GM23338 (cell line): ENCODE data around the gene FATE1. TPM values are rescaled to one million over a fixed set of nuclear protein-coding genes. Genes with fewer than 3 reads are reported as not detected.

Source experiments
- ATAC-seq: fragments of 200-7000 bp; cut with Tn5 transposase; 3 replicates; pipeline ENCODE4 v1.9.1; 2020
- DNase-seq: peaks from one replicate; pipeline ENCODE4 v3.0.0-alpha.2; 2015; ENCODE audit warnings: low spot score
- H2AFZ ChIP-seq: fragments of 200-600 bp; sonication (generic); 2 replicates; pipeline ENCODE4 v1.8.0; 2016; ENCODE audit warnings: antibody characterized with exemption, mild to moderate bottlenecking, moderate library complexity
- H3F3A ChIP-seq: fragments of 200-600 bp; sonication (generic); replicated peaks from 2 replicates; pipeline ENCODE4 v1.8.0; 2017; ENCODE audit warnings: antibody characterized with exemption, mixed run types, low read depth
- H3K27ac ChIP-seq: fragments of 200-600 bp; sonication (generic); 2 replicates; pipeline ENCODE4 v1.6.1; 2016; ENCODE audit warnings: low read depth
- H3K27me3 ChIP-seq: fragments of 200-600 bp; sonication (generic); 2 replicates; pipeline ENCODE4 v1.8.0; 2016; ENCODE audit warnings: mild to moderate bottlenecking, mixed run types, moderate library complexity; ENCODE audit not compliant: insufficient read depth
- H3K36me3 ChIP-seq: fragments of 200-600 bp; sonication (generic); 2 replicates; pipeline ENCODE4 v1.8.0; 2016; ENCODE audit warnings: mild to moderate bottlenecking; ENCODE audit not compliant: insufficient read depth
- H3K4me1 ChIP-seq: fragments of 200-600 bp; sonication (generic); 2 replicates; pipeline ENCODE4 v1.8.0; 2016; ENCODE audit warnings: mild to moderate bottlenecking, moderate library complexity; ENCODE audit not compliant: insufficient read depth
- H3K4me2 ChIP-seq: fragments of 200-600 bp; sonication (generic); 2 replicates; pipeline ENCODE4 v1.7.1; 2017; ENCODE audit warnings: mixed run types
- H3K4me3 ChIP-seq: fragments of 200-600 bp; sonication (generic); 2 replicates; pipeline ENCODE4 v1.6.1; 2016; ENCODE audit warnings: mixed run types
- H3K79me2 ChIP-seq: fragments of 200-600 bp; sonication (generic); replicated peaks from 2 replicates; pipeline ENCODE4 v1.8.0; 2017; ENCODE audit warnings: mild to moderate bottlenecking; ENCODE audit not compliant: insufficient read depth
- H3K9me2 ChIP-seq: fragments of 200-600 bp; sonication (generic); 2 replicates; pipeline ENCODE4 v1.8.0; 2017; ENCODE audit not compliant: insufficient read depth
- H4K20me1 ChIP-seq: fragments of 200-600 bp; sonication (generic); replicated peaks from 2 replicates; pipeline ENCODE4 v1.8.0; 2017; ENCODE audit warnings: mild to moderate bottlenecking; ENCODE audit not compliant: insufficient read depth
- H3K27ac Mint-ChIP-seq: 2 replicates; pipeline ENCODE4 v1.8.0; 2020; ENCODE audit warnings: inconsistent platforms, mild to moderate bottlenecking, moderate library complexity, mixed read lengths
- H3K27me3 Mint-ChIP-seq: 3 replicates; pipeline ENCODE4 v1.8.0; 2022; ENCODE audit warnings: low read depth, mild to moderate bottlenecking, moderate library complexity, mixed read lengths, inconsistent platforms; ENCODE audit not compliant: insufficient read depth, poor library complexity
- H3K36me3 Mint-ChIP-seq: 3 replicates; pipeline ENCODE4 v1.8.0; 2021; ENCODE audit warnings: low read depth, mild to moderate bottlenecking, inconsistent platforms, moderate library complexity, mixed read lengths
- H3K4me1 Mint-ChIP-seq: 3 replicates; pipeline ENCODE4 v1.8.0; 2020; ENCODE audit warnings: mild to moderate bottlenecking, inconsistent platforms, mixed read lengths
- H3K4me3 Mint-ChIP-seq: 3 replicates; pipeline ENCODE4 v1.8.0; 2021; ENCODE audit warnings: moderate library complexity, mild to moderate bottlenecking, inconsistent platforms, mixed read lengths
- H3K9me3 Mint-ChIP-seq: 3 replicates; pipeline ENCODE4 v1.8.0; 2020; ENCODE audit warnings: moderate library complexity, mild to moderate bottlenecking, inconsistent platforms, mixed read lengths
- EZH2phosphoT487 ChIP-seq: fragments of 200-600 bp; sonication (generic); IDR thresholded peaks from one replicate; pipeline ENCODE4 v1.8.1; 2018; ENCODE audit warnings: antibody characterized with exemption; ENCODE audit not compliant: unreplicated experiment
- JUNB ChIP-seq: IDR thresholded peaks from one replicate; pipeline ENCODE4 v1.6.1; 2016; ENCODE audit warnings: antibody characterized with exemption; ENCODE audit not compliant: unreplicated experiment
- NANOG ChIP-seq: IDR thresholded peaks from 2 replicates; pipeline ENCODE4 v1.6.1; 2016; ENCODE audit warnings: antibody characterized with exemption, borderline replicate concordance
- POLR2AphosphoS5 ChIP-seq: IDR thresholded peaks from 2 replicates; pipeline ENCODE4 v1.6.1; 2016; ENCODE audit warnings: antibody characterized with exemption, low read depth
- polyA plus RNA-seq: library from polyadenylated mRNA; unstranded; fragments of >200 nt; fragmentation: Nextera tagmentation; extraction: Ambion mirVana; gene quantifications from 2 replicates; pipeline ENCODE4 v1.2.1, GENCODE V29; 2016
- total RNA-seq: library from RNA; depleted of rRNA; stranded (reverse); fragments of >200 nt; shearing (Covaris generic); gene quantifications from 2 replicates; pipeline ENCODE4 v1.2.3, GENCODE V29; 2014
- TF ChIP-seq, protein P1 (sequence below): IDR thresholded peaks from 2 replicates; pipeline ENCODE4 v1.6.1; 2016; ENCODE audit warnings: antibody characterized with exemption
- TF ChIP-seq, protein P2 (sequence below): fragments of 250-450 bp; sonication (Bioruptor Pico); IDR thresholded peaks from 2 replicates; pipeline ENCODE4 v1.5.0; 2020; ENCODE audit warnings: mild to moderate bottlenecking, moderate library complexity

FATE1 gene
- total and polyA plus RNA-seq, 2 experiments from 2014 or later = 0.31 TPM; not detected in 1

DNA sequence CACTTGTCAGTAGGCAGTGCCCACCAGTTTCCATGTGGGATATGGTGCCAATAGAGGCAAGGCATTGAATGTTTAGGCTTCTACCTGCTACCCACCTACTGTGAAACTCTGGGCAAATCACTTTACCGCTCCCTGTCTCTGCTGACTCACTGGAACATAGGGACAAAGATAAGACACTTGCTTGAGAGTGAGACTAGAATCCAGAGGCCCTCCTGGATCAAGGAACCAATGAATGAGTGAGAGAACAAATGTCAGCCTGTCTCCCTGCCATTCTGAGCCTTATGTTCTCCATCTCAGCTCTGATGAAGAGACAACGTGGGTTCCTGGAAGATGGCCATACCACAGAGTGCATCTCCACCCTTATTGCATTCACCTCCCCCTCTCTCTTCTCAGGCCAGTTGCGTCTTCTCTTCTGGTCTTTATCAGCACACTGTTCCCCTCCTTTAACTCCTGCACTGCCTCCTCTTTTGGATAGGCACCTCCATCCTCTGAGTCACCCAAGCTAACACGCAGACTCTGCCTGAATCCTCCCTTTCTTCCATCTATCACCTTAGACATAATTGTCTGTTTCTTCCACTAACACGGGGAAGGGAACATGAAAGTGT lies 35.9 kb upstream of the FATE1 start:
- H3K27ac Mint-ChIP-seq = no peak overlapping the region
- DNase-seq (no peak), ATAC-seq (no peak)
- Histone ChIP-seq H4K20me1 (no peaks in the 10 kb centered on the region), H3K9me2 (no peaks in the 10 kb centered on the region), H3F3A (no peaks in the 10 kb centered on the region), H3K4me2 (no peak overlapping the region), H3K27me3 (no peaks in the 10 kb centered on the region), H3K4me3 (no peak overlapping the region), H2AFZ (no peak overlapping the region), H3K36me3 (no peaks in the 10 kb centered on the region), H3K27ac (no peak overlapping the region), H3K79me2 (no peaks in the 10 kb centered on the region), H3K4me1 (no peaks in the 10 kb centered on the region)
- H3K27me3 Mint-ChIP-seq = no peaks in the 10 kb centered on the region
- H3K36me3 Mint-ChIP-seq = no peaks in the 10 kb centered on the region
- H3K4me1 Mint-ChIP-seq = peaks cover 4% of the 10 kb centered on the region; the same call in 2 of the 3 replicates
- H3K9me3 Mint-ChIP-seq = no peaks in the 10 kb centered on the region
- H3K4me3 Mint-ChIP-seq = no peak overlapping the region
- no peak for TF ChIP-seq NANOG
- TF ChIP-seq, protein P1, sequence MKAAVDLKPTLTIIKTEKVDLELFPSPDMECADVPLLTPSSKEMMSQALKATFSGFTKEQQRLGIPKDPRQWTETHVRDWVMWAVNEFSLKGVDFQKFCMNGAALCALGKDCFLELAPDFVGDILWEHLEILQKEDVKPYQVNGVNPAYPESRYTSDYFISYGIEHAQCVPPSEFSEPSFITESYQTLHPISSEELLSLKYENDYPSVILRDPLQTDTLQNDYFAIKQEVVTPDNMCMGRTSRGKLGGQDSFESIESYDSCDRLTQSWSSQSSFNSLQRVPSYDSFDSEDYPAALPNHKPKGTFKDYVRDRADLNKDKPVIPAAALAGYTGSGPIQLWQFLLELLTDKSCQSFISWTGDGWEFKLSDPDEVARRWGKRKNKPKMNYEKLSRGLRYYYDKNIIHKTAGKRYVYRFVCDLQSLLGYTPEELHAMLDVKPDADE = no peak
- no peak for TF ChIP-seq EZH2phosphoT487
- no peak for TF ChIP-seq JUNB
- no peak for TF ChIP-seq POLR2AphosphoS5
- TF ChIP-seq, protein P2, sequence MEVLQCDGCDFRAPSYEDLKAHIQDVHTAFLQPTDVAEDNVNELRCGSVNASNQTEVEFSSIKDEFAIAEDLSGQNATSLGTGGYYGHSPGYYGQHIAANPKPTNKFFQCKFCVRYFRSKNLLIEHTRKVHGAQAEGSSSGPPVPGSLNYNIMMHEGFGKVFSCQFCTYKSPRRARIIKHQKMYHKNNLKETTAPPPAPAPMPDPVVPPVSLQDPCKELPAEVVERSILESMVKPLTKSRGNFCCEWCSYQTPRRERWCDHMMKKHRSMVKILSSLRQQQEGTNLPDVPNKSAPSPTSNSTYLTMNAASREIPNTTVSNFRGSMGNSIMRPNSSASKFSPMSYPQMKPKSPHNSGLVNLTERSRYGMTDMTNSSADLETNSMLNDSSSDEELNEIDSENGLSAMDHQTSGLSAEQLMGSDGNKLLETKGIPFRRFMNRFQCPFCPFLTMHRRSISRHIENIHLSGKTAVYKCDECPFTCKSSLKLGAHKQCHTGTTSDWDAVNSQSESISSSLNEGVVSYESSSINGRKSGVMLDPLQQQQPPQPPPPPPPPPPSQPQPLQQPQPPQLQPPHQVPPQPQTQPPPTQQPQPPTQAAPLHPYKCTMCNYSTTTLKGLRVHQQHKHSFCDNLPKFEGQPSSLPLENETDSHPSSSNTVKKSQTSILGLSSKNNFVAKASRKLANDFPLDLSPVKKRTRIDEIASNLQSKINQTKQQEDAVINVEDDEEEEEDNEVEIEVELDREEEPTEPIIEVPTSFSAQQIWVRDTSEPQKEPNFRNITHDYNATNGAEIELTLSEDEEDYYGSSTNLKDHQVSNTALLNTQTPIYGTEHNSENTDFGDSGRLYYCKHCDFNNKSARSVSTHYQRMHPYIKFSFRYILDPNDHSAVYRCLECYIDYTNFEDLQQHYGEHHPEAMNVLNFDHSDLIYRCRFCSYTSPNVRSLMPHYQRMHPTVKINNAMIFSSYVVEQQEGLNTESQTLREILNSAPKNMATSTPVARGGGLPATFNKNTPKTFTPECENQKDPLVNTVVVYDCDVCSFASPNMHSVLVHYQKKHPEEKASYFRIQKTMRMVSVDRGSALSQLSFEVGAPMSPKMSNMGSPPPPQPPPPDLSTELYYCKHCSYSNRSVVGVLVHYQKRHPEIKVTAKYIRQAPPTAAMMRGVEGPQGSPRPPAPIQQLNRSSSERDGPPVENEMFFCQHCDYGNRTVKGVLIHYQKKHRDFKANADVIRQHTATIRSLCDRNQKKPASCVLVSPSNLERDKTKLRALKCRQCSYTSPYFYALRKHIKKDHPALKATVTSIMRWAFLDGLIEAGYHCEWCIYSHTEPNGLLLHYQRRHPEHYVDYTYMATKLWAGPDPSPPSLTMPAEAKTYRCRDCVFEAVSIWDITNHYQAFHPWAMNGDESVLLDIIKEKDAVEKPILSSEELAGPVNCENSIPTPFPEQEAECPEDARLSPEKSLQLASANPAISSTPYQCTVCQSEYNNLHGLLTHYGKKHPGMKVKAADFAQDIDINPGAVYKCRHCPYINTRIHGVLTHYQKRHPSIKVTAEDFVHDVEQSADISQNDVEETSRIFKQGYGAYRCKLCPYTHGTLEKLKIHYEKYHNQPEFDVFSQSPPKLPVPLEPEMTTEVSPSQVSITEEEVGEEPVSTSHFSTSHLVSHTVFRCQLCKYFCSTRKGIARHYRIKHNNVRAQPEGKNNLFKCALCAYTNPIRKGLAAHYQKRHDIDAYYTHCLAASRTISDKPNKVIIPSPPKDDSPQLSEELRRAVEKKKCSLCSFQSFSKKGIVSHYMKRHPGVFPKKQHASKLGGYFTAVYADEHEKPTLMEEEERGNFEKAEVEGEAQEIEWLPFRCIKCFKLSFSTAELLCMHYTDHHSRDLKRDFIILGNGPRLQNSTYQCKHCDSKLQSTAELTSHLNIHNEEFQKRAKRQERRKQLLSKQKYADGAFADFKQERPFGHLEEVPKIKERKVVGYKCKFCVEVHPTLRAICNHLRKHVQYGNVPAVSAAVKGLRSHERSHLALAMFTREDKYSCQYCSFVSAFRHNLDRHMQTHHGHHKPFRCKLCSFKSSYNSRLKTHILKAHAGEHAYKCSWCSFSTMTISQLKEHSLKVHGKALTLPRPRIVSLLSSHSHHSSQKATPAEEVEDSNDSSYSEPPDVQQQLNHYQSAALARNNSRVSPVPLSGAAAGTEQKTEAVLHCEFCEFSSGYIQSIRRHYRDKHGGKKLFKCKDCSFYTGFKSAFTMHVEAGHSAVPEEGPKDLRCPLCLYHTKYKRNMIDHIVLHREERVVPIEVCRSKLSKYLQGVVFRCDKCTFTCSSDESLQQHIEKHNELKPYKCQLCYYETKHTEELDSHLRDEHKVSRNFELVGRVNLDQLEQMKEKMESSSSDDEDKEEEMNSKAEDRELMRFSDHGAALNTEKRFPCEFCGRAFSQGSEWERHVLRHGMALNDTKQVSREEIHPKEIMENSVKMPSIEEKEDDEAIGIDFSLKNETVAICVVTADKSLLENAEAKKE (CRISPR knock-in tag) = no peak
